ENCODE measurements around the gene ZIK1.

- TF ChIP-seq CTCF (IDR thresholded peaks at IDR 0.05) (no peak), POLR2AphosphoS5 (IDR thresholded peaks at IDR 0.05) (no peak), POLR2A (IDR thresholded peaks at IDR 0.05) (no peak), EP300 (IDR thresholded peaks at IDR 0.05) (no peak)
Measured at GRCh38 chr19:57570707-57571106, 13.2 kb upstream of the ZIK1 start.

All from suprapubic skin (tissue), 4 donors.